KOPT-K1 (cell line): ENCODE data around the gene CDH23.
A peak's percentile ranks its signal among the peaks of the same experiment; 100 is the strongest.

ENCODE experiments used
- H3K27ac ChIP-seq: fragments of 200-600 bp; sonication (generic); 2 replicates; pipeline ENCODE4 v1.5.1; 2016; ENCODE audit warnings: antibody characterized with exemption, mild to moderate bottlenecking, low read depth, low read length; ENCODE audit not compliant: poor library complexity, severe bottlenecking
- H3K36me3 ChIP-seq: fragments of 200-600 bp; sonication (generic); 2 replicates; pipeline ENCODE4 v1.5.1; 2017; ENCODE audit warnings: antibody characterized with exemption, mild to moderate bottlenecking, low read length, moderate library complexity; ENCODE audit not compliant: insufficient read depth
- H3K9me3 ChIP-seq: fragments of 200-600 bp; sonication (generic); 2 replicates; pipeline ENCODE4 v1.5.1; 2017; ENCODE audit warnings: antibody characterized with exemption, low read length, mild to moderate bottlenecking; ENCODE audit not compliant: insufficient read depth, poor library complexity, severe bottlenecking

Gene CDH23

DNA sequence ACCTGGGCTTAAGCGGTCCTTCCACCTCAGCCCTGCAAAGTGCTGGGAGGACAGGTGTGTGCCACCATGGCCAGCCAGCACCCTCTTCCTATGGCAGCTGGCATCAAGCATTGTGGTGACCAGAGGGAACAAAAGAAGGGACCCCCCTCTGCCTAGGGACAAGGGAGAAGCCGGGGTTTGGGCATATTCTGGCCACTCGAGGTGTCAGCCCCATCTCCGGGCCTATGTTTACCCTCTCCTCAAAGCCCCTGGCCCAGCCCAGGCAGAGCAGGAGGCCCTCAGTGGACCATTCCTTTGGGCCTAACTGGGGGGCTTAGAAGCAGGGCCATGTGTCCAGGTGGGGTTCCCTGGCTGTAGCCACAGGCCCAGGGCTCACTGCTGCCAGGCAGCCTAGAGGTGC is 352.7 kb downstream of the CDH23 start:
- Histone ChIP-seq H3K9me3 (no peaks in the 10 kb centered on the region), H3K36me3 (peaks cover 30% of the 10 kb centered on the region), H3K27ac (peak overlapping the region; percentile 100)

GRCh38 chr10:71750124-71750841 is 353.6 kb downstream of the CDH23 start:
- Histone ChIP-seq H3K9me3 (no peaks in the 10 kb centered on the region), H3K36me3 (peaks cover 30% of the 10 kb centered on the region), H3K27ac (peak overlapping the region; percentile 100)

GRCh38 chr10:71750986-71751385 is 354.3 kb downstream of the CDH23 start:
- peaks cover 30% of the 10 kb centered on the region for H3K36me3 ChIP-seq
- H3K9me3 ChIP-seq, result no peaks in the 10 kb centered on the region
- peak overlapping the region; percentile 100 for H3K27ac ChIP-seq

DNA sequence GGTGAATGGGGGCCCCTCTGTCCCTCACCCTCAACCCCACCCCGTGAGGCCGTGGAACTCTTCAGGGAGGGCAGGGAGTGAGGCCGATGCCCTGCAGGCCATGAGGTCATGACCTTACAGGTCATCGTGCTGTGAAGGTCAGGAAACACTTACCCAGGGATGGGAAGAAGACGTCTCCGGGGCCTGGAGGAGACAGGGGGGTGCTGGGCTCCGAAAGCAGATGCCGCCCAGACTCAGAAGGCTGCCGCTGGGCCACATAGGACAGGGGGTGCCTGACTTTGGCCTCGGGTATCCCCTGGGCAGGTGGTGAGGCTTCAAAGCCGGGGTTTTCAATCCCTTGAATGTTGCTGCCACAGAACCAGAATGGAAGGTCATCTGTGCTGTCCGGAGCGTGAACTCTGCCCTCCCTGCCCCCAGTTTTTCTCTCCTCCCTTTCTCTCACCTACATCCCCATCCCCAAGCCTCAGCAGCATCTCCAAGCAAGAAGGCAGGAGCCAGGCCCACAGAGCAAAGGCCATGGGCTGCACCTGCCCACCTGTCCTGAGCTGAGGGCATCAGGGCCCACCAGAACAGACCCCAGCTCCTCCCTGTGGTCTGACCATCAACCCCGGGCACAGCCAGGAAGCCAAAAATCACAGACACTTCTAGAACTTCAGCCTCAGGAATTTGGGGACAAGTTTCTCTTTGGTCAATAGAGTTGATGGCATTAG is 354.9 kb downstream of the CDH23 start:
- H3K36me3 ChIP-seq, result peaks cover 30% of the 10 kb centered on the region
- peak overlapping the region; percentile 100 for H3K27ac ChIP-seq
- no peaks in the 10 kb centered on the region for H3K9me3 ChIP-seq

GRCh38 chr10:71752391-71753090 is 355.8 kb downstream of the CDH23 start:
- peaks cover 30% of the 10 kb centered on the region for H3K36me3 ChIP-seq
- peak overlapping the region; percentile 100 for H3K27ac ChIP-seq
- no peaks in the 10 kb centered on the region for H3K9me3 ChIP-seq

- H3K27ac ChIP-seq, result peak overlapping the region; percentile 100
- H3K9me3 ChIP-seq, result no peaks in the 10 kb centered on the region
- peaks cover 30% of the 10 kb centered on the region for H3K36me3 ChIP-seq
Observed at GRCh38 chr10:71753091-71753959, 356.6 kb downstream of the CDH23 start.

DNA sequence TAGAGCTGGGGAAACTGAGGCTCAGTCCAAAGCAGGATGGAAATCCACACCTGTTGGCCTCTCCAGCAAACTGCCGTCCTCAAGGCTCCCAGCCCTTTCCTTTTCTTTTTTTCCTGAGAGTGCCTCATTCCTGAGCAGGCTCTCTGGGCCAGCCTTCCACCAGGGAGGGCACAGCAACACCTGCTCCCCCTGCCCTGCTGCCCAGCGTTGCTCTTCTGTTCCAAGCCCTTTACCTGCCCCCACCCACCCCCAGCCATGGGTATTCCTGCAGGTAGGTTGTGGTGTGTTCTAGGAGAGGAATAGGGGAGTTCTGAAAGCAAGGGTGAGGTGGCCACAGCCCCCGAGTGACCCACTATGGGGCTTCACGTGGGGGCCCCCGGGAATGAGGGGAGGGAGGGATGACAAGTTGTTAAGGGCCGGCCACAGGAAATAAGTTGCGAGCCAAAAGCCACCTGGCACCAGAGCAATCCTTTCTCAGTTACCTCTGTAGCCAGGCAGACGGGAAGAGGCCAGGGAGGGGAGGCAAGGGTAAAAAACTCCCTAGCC is 357.3 kb downstream of the CDH23 start:
- Histone ChIP-seq H3K36me3 (peaks cover 30% of the 10 kb centered on the region), H3K27ac (peak overlapping the region; percentile 100), H3K9me3 (no peaks in the 10 kb centered on the region)

GRCh38 chr10:71754562-71754961 is 357.8 kb downstream of the CDH23 start:
- peak overlapping the region; percentile 100 for H3K27ac ChIP-seq

GRCh38 chr10:71755179-71755879 is 358.6 kb downstream of the CDH23 start:
- Histone ChIP-seq H3K27ac (peak overlapping the region; percentile 100), H3K36me3 (peaks cover 23% of the 10 kb centered on the region), H3K9me3 (no peaks in the 10 kb centered on the region)

More at GRCh38 chr10:71754562-71754961, 357.8 kb downstream of the CDH23 start:
- Histone ChIP-seq H3K9me3 (no peaks in the 10 kb centered on the region), H3K36me3 (peaks cover 30% of the 10 kb centered on the region)

DNA sequence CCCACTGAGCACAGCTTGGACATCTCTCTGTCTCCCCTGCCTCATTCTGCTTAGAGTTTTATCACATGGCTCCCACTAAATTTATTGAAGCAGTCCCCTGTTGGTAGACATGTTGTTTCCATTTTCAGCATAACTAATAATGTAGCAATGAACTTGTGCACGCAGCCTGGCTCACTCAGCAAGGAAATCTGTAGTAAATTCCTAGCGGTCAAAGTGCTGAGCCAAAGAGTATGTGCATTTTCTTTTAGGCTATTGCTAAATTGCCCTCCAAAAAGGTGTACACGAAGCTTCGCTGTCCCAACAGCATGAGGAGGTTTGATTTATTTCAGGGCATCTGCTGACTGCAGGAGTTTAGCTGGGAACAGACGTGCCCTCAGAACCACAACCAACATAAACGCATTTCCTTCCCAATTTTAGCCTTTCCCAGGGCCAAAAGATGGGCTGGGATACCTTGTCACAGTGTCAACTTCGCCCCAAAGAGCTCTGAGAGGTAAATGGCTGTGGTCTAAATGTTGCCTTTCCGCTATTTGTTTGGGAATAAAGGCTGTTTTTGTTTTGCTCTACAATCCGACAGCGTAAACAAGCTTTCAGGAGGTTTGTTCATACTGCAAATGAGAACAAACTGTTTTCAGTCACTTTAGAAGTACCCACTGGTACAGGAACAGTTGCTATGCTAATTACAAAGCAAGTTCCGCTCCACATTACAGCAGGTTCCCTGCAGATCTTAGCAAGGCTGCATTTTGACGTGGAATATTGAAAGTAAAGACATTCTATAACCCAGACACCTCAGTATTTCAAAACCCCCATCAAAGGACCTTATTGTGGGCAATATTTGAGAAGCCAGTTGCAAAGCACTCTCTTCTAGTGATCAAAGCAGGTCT is 359.8 kb downstream of the CDH23 start:
- peaks cover 27% of the 10 kb centered on the region for H3K36me3 ChIP-seq
- H3K27ac ChIP-seq, result peak overlapping the region; percentile 100
- no peaks in the 10 kb centered on the region for H3K9me3 ChIP-seq

GRCh38 chr10:71757399-71757922 is 360.7 kb downstream of the CDH23 start:
- no peaks in the 10 kb centered on the region for H3K9me3 ChIP-seq
- H3K36me3 ChIP-seq, result peaks cover 27% of the 10 kb centered on the region

GRCh38 chr10:71761105-71761511 is 364.4 kb downstream of the CDH23 start:
- Histone ChIP-seq H3K9me3 (no peaks in the 10 kb centered on the region), H3K27ac (no peak overlapping the region), H3K36me3 (peaks cover 46% of the 10 kb centered on the region)

More at GRCh38 chr10:71757399-71757922, 360.7 kb downstream of the CDH23 start:
- peak overlapping the region; percentile 100 for H3K27ac ChIP-seq

GRCh38 chr10:71761541-71762113 is 364.9 kb downstream of the CDH23 start:
- Histone ChIP-seq H3K9me3 (no peaks in the 10 kb centered on the region), H3K36me3 (peaks cover 46% of the 10 kb centered on the region), H3K27ac (no peak overlapping the region)
